SK-N-SH (cell line): ENCODE measurements around the gene ACOX2. TPM values are rescaled to one million over a fixed set of nuclear protein-coding genes. Genes with fewer than 3 reads are reported as not detected.

Source experiments
- CTCF ChIA-PET: fragments of 300-600, 350-600 bp; formaldehyde crosslinking; extraction: SDS; loops from one replicate; lab custom pipeline; 2021; lab: Yijun Ruan, JAX
- POLR2A ChIA-PET: fragments of 350-600 bp; sonication (Branson Sonifier 250); formaldehyde crosslinking; extraction: SDS; loops from one replicate; lab custom pipeline; 2020; ENCODE audit warnings: antibody characterized with exemption, inconsistent platforms; lab: Yijun Ruan, JAX
- DNase-seq: peaks from one replicate; pipeline ENCODE4 v3.0.0; 2012
- H2AFZ ChIP-seq: fragments of 200-600 bp; sonication (generic); 2 replicates; pipeline ENCODE4 v1.8.1; 2016; ENCODE audit warnings: antibody characterized with exemption, mild to moderate bottlenecking, low read depth
- H3F3A ChIP-seq: fragments of 200-600 bp; sonication (generic); replicated peaks from 2 replicates; pipeline ENCODE3; 2016; ENCODE audit warnings: antibody characterized with exemption, mild to moderate bottlenecking; ENCODE audit not compliant: insufficient read depth
- H3K27ac ChIP-seq, 2 experiments: fragments of 200-500 bp in 1 of 2; fragments of 200-600 bp in 1 of 2; sonication (Bioruptor generic) in 1 of 2; sonication (generic), shearing (Covaris generic) in 1 of 2; 2 replicates each; pipeline versions ENCODE4 v1.5.1 to v1.6.1; 2014 to 2016; ENCODE audit warnings: low read depth in 2 of 2, inconsistent platforms in 1 of 2, low read length in 1 of 2, mild to moderate bottlenecking in 1 of 2, mixed read lengths in 1 of 2
- H3K27me3 ChIP-seq: fragments of 200-600 bp; sonication (generic), shearing (Covaris generic); 2 replicates; pipeline ENCODE4 v1.6.1; 2016; ENCODE audit warnings: mixed run types; ENCODE audit not compliant: insufficient read depth
- H3K36me3 ChIP-seq, 2 experiments: fragments of 200-500 bp in 1 of 2; fragments of 200-600 bp in 1 of 2; sonication (Bioruptor generic) in 1 of 2; sonication (generic) in 1 of 2; replicated peaks in 1 of 2; 2 replicates each; pipeline versions ENCODE3 to v1.5.1; 2014 to 2016; ENCODE audit warnings: low read length in 1 of 2, mild to moderate bottlenecking in 1 of 2; ENCODE audit not compliant: insufficient read depth in 2 of 2, control insufficient read depth in 1 of 2
- H3K4me1 ChIP-seq, 2 experiments: fragments of 200-500 bp in 1 of 2; fragments of 200-600 bp in 1 of 2; sonication (Bioruptor generic) in 1 of 2; sonication (generic), shearing (Covaris generic) in 1 of 2; 2 replicates each; pipeline versions ENCODE4 v1.5.1 to v1.6.1; 2014 to 2016; ENCODE audit warnings: low read depth in 1 of 2, low read length in 1 of 2, mixed run types in 1 of 2; ENCODE audit not compliant: insufficient read depth in 2 of 2, control insufficient read depth in 1 of 2
- H3K4me2 ChIP-seq: fragments of 200-600 bp; sonication (generic), shearing (Covaris generic); 2 replicates; pipeline ENCODE4 v1.6.1; 2017; ENCODE audit warnings: mixed run types
- H3K4me3 ChIP-seq, 2 experiments: fragments of 200-500 bp in 1 of 2; fragments of 200-600 bp in 1 of 2; sonication (Bioruptor generic) in 1 of 2; sonication (generic), shearing (Covaris generic) in 1 of 2; 2 replicates each; pipeline versions ENCODE4 v1.5.1 to v1.8.1; 2014 to 2016; ENCODE audit warnings: low read depth in 2 of 2, inconsistent platforms in 1 of 2, low read length in 1 of 2, mild to moderate bottlenecking in 1 of 2, mixed read lengths in 1 of 2, moderate library complexity in 1 of 2
- H3K79me2 ChIP-seq: fragments of 200-600 bp; sonication (generic); 2 replicates; pipeline ENCODE4 v1.8.1; 2017; ENCODE audit warnings: mild to moderate bottlenecking; ENCODE audit not compliant: insufficient read depth
- H3K9ac ChIP-seq: fragments of 200-600 bp; sonication (generic); 2 replicates; pipeline ENCODE4 v1.6.1; 2017; ENCODE audit warnings: mixed run types
- H3K9me2 ChIP-seq: fragments of 200-600 bp; sonication (generic); 2 replicates; pipeline ENCODE4 v1.6.1; 2017; ENCODE audit warnings: mixed run types
- H3K9me3 ChIP-seq: fragments of 200-600 bp; sonication (generic); 2 replicates; pipeline ENCODE4 v1.6.1; 2017; ENCODE audit warnings: mixed run types, mild to moderate bottlenecking, moderate library complexity
- H4K20me1 ChIP-seq: fragments of 200-600 bp; sonication (generic); 2 replicates; pipeline ENCODE4 v1.6.1; 2017; ENCODE audit warnings: mild to moderate bottlenecking, mixed run types; ENCODE audit not compliant: insufficient read depth
- CHD2 ChIP-seq: fragments of 150-350 bp; IDR thresholded peaks from 2 replicates; pipeline ENCODE4 v1.6.1; 2018; ENCODE audit warnings: low read length; ENCODE audit not compliant: partially characterized antibody
- CTCF ChIP-seq: fragments of 200-600 bp; sonication (generic); IDR thresholded peaks from 2 replicates; pipeline ENCODE4 v1.6.1; 2017; ENCODE audit warnings: antibody characterized with exemption, mild to moderate bottlenecking, moderate library complexity
- ELF1 ChIP-seq: IDR thresholded peaks from 2 replicates; pipeline ENCODE4 v1.4.0; 2012
- EP300 ChIP-seq, 2 experiments: IDR thresholded peaks; 2 replicates each; pipeline versions ENCODE4 v1.4.0 to v1.6.1; 2012; ENCODE audit warnings: borderline replicate concordance in 1 of 2, low read depth in 1 of 2, low read length in 1 of 2
- GABPA ChIP-seq: IDR thresholded peaks from 2 replicates; pipeline ENCODE4 v1.4.0; 2012; ENCODE audit warnings: low read depth, mild to moderate bottlenecking
- GATA2 ChIP-seq: sonication (generic); formaldehyde crosslinking; IDR thresholded peaks from 2 replicates; pipeline ENCODE4 v1.5.0; 2020; ENCODE audit warnings: mild to moderate bottlenecking, missing genetic modification reagents
- JUND ChIP-seq: IDR thresholded peaks from 2 replicates; pipeline ENCODE4 v1.4.0; 2012
- MEF2A ChIP-seq: IDR thresholded peaks from 2 replicates; pipeline ENCODE4 v1.4.0; 2012; ENCODE audit warnings: low read depth, borderline replicate concordance
- MXI1 ChIP-seq: IDR thresholded peaks from 2 replicates; pipeline ENCODE4 v1.6.1; 2012; ENCODE audit warnings: mild to moderate bottlenecking, low read depth, low read length, improper control_type of control experiment
- NFIC ChIP-seq: IDR thresholded peaks from 2 replicates; pipeline ENCODE4 v1.4.0; 2012; ENCODE audit warnings: borderline replicate concordance
- NRF1 ChIP-seq: IDR thresholded peaks from 2 replicates; pipeline ENCODE4 v1.6.1; 2012; ENCODE audit warnings: low read depth, mild to moderate bottlenecking, low read length
- POLR2AphosphoS5 ChIP-seq: IDR thresholded peaks from 2 replicates; pipeline ENCODE4 v1.6.1; 2012; ENCODE audit warnings: low read depth, low read length
- RAD21 ChIP-seq: IDR thresholded peaks from 2 replicates; pipeline ENCODE4 v1.6.1; 2012; ENCODE audit warnings: mild to moderate bottlenecking, low read length
- RXRA ChIP-seq: IDR thresholded peaks from 2 replicates; pipeline ENCODE4 v1.4.0; 2012; ENCODE audit warnings: low read depth, mild to moderate bottlenecking, borderline replicate concordance
- SMC3 ChIP-seq: IDR thresholded peaks from 2 replicates; pipeline ENCODE4 v1.6.1; 2012; ENCODE audit warnings: low read depth, low read length, improper control_type of control experiment
- TAF1 ChIP-seq: IDR thresholded peaks from 2 replicates; pipeline ENCODE4 v1.6.1; 2012; ENCODE audit warnings: low read depth, mild to moderate bottlenecking, low read length, moderate library complexity, borderline replicate concordance
- USF1 ChIP-seq: IDR thresholded peaks from 2 replicates; pipeline ENCODE4 v1.4.0; 2012; ENCODE audit warnings: low read depth, borderline replicate concordance
- WGBS: methylation state at CpG from one replicate; pipeline ENCODE4 v1.1.6; 2017; ENCODE audit warnings: low lambda C conversion rate; 5-methylcytosine and 5-hydroxymethylcytosine counted together
- polyA plus RNA-seq, 3 experiments: library from polyadenylated mRNA; depleted of rRNA; stranded (reverse); fragments of >200 nt; gene quantifications; 2 replicates each; pipeline ENCODE4 v1.2.3, GENCODE V29; 2012
- TF ChIP-seq, protein P1 (sequence below): IDR thresholded peaks from 2 replicates; pipeline ENCODE4 v1.6.1; 2012; ENCODE audit warnings: mild to moderate bottlenecking, low read depth, low read length, moderate library complexity
- TF ChIP-seq, protein P2 (sequence below): fragments of 150-350 bp; IDR thresholded peaks from 2 replicates; pipeline ENCODE4 v1.6.1; 2016; ENCODE audit warnings: mild to moderate bottlenecking, low read depth, low read length

ACOX2 gene
- polyA plus RNA-seq, 1 of the 3 experiments (the other 2 are of a cell fraction), result 9.0 TPM

GRCh38 chr3:58584690-58585004, 47.7 kb upstream of the ACOX2 start:
- WGBS, result 77% methylated on average over 10 of the region's 10 CpGs
- TF ChIP-seq, protein P1, sequence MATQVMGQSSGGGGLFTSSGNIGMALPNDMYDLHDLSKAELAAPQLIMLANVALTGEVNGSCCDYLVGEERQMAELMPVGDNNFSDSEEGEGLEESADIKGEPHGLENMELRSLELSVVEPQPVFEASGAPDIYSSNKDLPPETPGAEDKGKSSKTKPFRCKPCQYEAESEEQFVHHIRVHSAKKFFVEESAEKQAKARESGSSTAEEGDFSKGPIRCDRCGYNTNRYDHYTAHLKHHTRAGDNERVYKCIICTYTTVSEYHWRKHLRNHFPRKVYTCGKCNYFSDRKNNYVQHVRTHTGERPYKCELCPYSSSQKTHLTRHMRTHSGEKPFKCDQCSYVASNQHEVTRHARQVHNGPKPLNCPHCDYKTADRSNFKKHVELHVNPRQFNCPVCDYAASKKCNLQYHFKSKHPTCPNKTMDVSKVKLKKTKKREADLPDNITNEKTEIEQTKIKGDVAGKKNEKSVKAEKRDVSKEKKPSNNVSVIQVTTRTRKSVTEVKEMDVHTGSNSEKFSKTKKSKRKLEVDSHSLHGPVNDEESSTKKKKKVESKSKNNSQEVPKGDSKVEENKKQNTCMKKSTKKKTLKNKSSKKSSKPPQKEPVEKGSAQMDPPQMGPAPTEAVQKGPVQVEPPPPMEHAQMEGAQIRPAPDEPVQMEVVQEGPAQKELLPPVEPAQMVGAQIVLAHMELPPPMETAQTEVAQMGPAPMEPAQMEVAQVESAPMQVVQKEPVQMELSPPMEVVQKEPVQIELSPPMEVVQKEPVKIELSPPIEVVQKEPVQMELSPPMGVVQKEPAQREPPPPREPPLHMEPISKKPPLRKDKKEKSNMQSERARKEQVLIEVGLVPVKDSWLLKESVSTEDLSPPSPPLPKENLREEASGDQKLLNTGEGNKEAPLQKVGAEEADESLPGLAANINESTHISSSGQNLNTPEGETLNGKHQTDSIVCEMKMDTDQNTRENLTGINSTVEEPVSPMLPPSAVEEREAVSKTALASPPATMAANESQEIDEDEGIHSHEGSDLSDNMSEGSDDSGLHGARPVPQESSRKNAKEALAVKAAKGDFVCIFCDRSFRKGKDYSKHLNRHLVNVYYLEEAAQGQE, result no peak
- TF ChIP-seq EP300 (IDR thresholded peaks at IDR 0.05; ENCODE audit: borderline replicate concordance in 1 of 2, low read depth in 1 of 2, low read length in 1 of 2), result no peak
- TF ChIP-seq GABPA, result no peak
- TF ChIP-seq CHD2, result no peak
- TF ChIP-seq, protein P2, sequence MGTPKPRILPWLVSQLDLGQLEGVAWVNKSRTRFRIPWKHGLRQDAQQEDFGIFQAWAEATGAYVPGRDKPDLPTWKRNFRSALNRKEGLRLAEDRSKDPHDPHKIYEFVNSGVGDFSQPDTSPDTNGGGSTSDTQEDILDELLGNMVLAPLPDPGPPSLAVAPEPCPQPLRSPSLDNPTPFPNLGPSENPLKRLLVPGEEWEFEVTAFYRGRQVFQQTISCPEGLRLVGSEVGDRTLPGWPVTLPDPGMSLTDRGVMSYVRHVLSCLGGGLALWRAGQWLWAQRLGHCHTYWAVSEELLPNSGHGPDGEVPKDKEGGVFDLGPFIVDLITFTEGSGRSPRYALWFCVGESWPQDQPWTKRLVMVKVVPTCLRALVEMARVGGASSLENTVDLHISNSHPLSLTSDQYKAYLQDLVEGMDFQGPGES, result no peak
- no peak for TF ChIP-seq MEF2A
- no peak for TF ChIP-seq CTCF
- no peak for TF ChIP-seq JUND
- TF ChIP-seq NFIC, result no peak
- TF ChIP-seq ELF1, result no peak
- no peak for TF ChIP-seq USF1
- no peak for TF ChIP-seq NRF1
- no peak for TF ChIP-seq MXI1
- TF ChIP-seq SMC3, result no peak
- TF ChIP-seq RXRA, result no peak
- TF ChIP-seq GATA2 (CRISPR knock-in tag), result no peak
- no peak for TF ChIP-seq POLR2AphosphoS5
- no peak for TF ChIP-seq RAD21
- TF ChIP-seq TAF1, result no peak
- Histone ChIP-seq H3K4me2 (peak overlapping the region; percentile 60; the same call in 1 of the 2 replicates), H3K27ac (no peak overlapping the region), H3K9ac (no peak overlapping the region), H3K9me3 (no peaks in the 10 kb centered on the region), H2AFZ (peak overlapping the region; percentile 68; the same call in 1 of the 2 replicates), H4K20me1 (no peaks in the 10 kb centered on the region), H3K9me2 (no peaks in the 10 kb centered on the region), H3K36me3 (no peaks in the 10 kb centered on the region), H3K79me2 (no peaks in the 10 kb centered on the region), H3K4me1 (peaks cover 0 to 6% of the 10 kb centered on the region in 2 experiments; a peak in 1 of 4 replicates), H3K4me3 (peak overlapping the region in 1 of 2 experiments; percentile 29; a peak in 2 of 4 replicates), H3F3A (no peaks in the 10 kb centered on the region), H3K27me3 (no peaks in the 10 kb centered on the region; the same call in 1 of the 2 replicates)
- ChIA-PET POLR2A (no interaction called here), CTCF (interaction anchor here (0.6 to 4.0 kb wide), 18 partner anchors 9 to 595 kb away, joined by 3 to 19 read pairs (median 6); partner anchors contain the start of gene FAM107A)
- no peak for DNase-seq
